IMR-90 (cell line): ENCODE data around the gene MELTF. TPM values are rescaled to one million over a fixed set of nuclear protein-coding genes. Genes with fewer than 3 reads are reported as not detected.

Experiments
- ATAC-seq: fragments of 200-7000 bp; cut with Tn5 transposase; 2 replicates; pipeline ENCODE4 v1.9.1; 2020; ENCODE audit warnings: low read depth, mild to moderate bottlenecking, moderate library complexity
- BruUV-seq: library from RNA; stranded (reverse); fragments of 400-500 nt; replicated peaks from 2 replicates; lab custom pipeline; 2021; lab: Mats Ljungman, UMichigan
- CTCF ChIA-PET: fragments of 300-600 bp; formaldehyde crosslinking; extraction: SDS; loops from one replicate; lab custom pipeline; 2021; ENCODE audit warnings: antibody characterized with exemption; lab: Yijun Ruan, JAX
- POLR2A ChIA-PET: fragments of 300-600 bp; sonication (Branson Sonifier 250); formaldehyde crosslinking; loops from one replicate; lab custom pipeline; 2022; ENCODE audit warnings: antibody characterized with exemption; ENCODE audit not compliant: unreplicated experiment; lab: Charles Lee
- DNase-seq: peaks from one replicate; pipeline ENCODE4 v3.0.0; 2013
- H2AFZ ChIP-seq: replicated peaks from 2 replicates; pipeline ENCODE3; 2013; ENCODE audit warnings: low read length, mild to moderate bottlenecking; ENCODE audit not compliant: poor library complexity
- H2AK5ac ChIP-seq: 2 replicates; pipeline ENCODE4 v1.6.1; 2013; ENCODE audit warnings: low read depth, low read length, inconsistent platforms
- H2AK9ac ChIP-seq: replicated peaks from 2 replicates; pipeline ENCODE3; 2013; ENCODE audit warnings: mild to moderate bottlenecking, low read depth, low read length, moderate library complexity; ENCODE audit not compliant: poor library complexity
- H2BK120ac ChIP-seq: 2 replicates; pipeline ENCODE4 v1.6.1; 2013; ENCODE audit warnings: low read depth, low read length, inconsistent platforms
- H2BK15ac ChIP-seq: 3 replicates; pipeline ENCODE4 v1.6.1; 2013; ENCODE audit warnings: low read depth, low read length, inconsistent platforms
- H2BK20ac ChIP-seq: 2 replicates; pipeline ENCODE4 v1.6.1; 2013; ENCODE audit warnings: low read depth, mild to moderate bottlenecking, inconsistent platforms, low read length, moderate library complexity
- H2BK5ac ChIP-seq: 2 replicates; pipeline ENCODE4 v1.6.1; 2013; ENCODE audit warnings: mild to moderate bottlenecking, low read depth, low read length, inconsistent platforms; ENCODE audit not compliant: poor library complexity, severe bottlenecking
- H3K14ac ChIP-seq: replicated peaks from 2 replicates; pipeline ENCODE4 v1.6.1; 2013; ENCODE audit warnings: low read depth, low read length, inconsistent platforms
- H3K18ac ChIP-seq: 2 replicates; pipeline ENCODE4 v1.6.1; 2013; ENCODE audit warnings: low read depth, low read length, control low read depth
- H3K23ac ChIP-seq: 2 replicates; pipeline ENCODE4 v1.6.1; 2013; ENCODE audit warnings: low read depth, low read length, inconsistent platforms
- H3K27ac ChIP-seq: 2 replicates; pipeline ENCODE4 v1.5.1; 2013; ENCODE audit warnings: mild to moderate bottlenecking, control low read depth, low read length; ENCODE audit not compliant: insufficient read depth
- H3K27me3 ChIP-seq: 2 replicates; pipeline ENCODE4 v1.6.1; 2013; ENCODE audit warnings: low read length; ENCODE audit not compliant: control insufficient read depth, insufficient read depth
- H3K36me3 ChIP-seq: 2 replicates; pipeline ENCODE4 v1.6.1; 2013; ENCODE audit warnings: low read length, mixed read lengths; ENCODE audit not compliant: control insufficient read depth, insufficient read depth
- H3K4ac ChIP-seq: 2 replicates; pipeline ENCODE4 v1.6.1; 2013; ENCODE audit warnings: low read depth, low read length, inconsistent platforms
- H3K4me1 ChIP-seq: 2 replicates; pipeline ENCODE4 v1.6.1; 2013; ENCODE audit warnings: low read length, mixed read lengths; ENCODE audit not compliant: control insufficient read depth, insufficient read depth
- H3K4me2 ChIP-seq: 2 replicates; pipeline ENCODE4 v1.6.1; 2013; ENCODE audit warnings: low read depth, mild to moderate bottlenecking, control low read depth, low read length, moderate library complexity
- H3K4me3 ChIP-seq: 2 replicates; pipeline ENCODE4 v1.5.1; 2013; ENCODE audit warnings: low read depth, mild to moderate bottlenecking, control low read depth, low read length, moderate library complexity; ENCODE audit not compliant: insufficient read depth
- H3K56ac ChIP-seq: 2 replicates; pipeline ENCODE4 v1.6.1; 2013; ENCODE audit warnings: low read length, inconsistent platforms; ENCODE audit not compliant: insufficient read depth; ENCODE audit errors: extremely low read depth
- H3K79me1 ChIP-seq, 2 experiments: 2 replicates each; pipeline ENCODE4 v1.6.1; 2013; ENCODE audit warnings: low read length in 2 of 2, inconsistent platforms in 1 of 2, low read depth in 1 of 2
- H3K9ac ChIP-seq: 2 replicates; pipeline ENCODE4 v1.6.1; 2013; ENCODE audit warnings: low read depth, low read length, control low read depth
- H3K9me1 ChIP-seq: 2 replicates; pipeline ENCODE4 v1.6.1; 2013; ENCODE audit warnings: low read length, inconsistent platforms; ENCODE audit not compliant: insufficient read depth
- H3K9me3 ChIP-seq: 2 replicates; pipeline ENCODE4 v1.6.1; 2013; ENCODE audit warnings: low read length; ENCODE audit not compliant: control insufficient read depth, insufficient read depth
- H4K20me1 ChIP-seq: 2 replicates; pipeline ENCODE4 v1.6.1; 2013; ENCODE audit warnings: low read length, inconsistent platforms; ENCODE audit not compliant: insufficient read depth
- H4K5ac ChIP-seq: 2 replicates; pipeline ENCODE4 v1.6.1; 2013; ENCODE audit warnings: mild to moderate bottlenecking, low read depth, low read length, control low read depth
- H4K8ac ChIP-seq, 2 experiments: 2 replicates each; pipeline ENCODE4 v1.6.1; 2013; ENCODE audit warnings: low read depth in 2 of 2, low read length in 2 of 2, control low read depth in 1 of 2, inconsistent platforms in 1 of 2
- H4K91ac ChIP-seq: 2 replicates; pipeline ENCODE4 v1.6.1; 2013; ENCODE audit warnings: low read depth, low read length, inconsistent platforms; ENCODE audit not compliant: insufficient read depth
- BHLHE40 ChIP-seq: fragments of 150-350 bp; IDR thresholded peaks from 2 replicates; pipeline ENCODE4 v1.6.1; 2016; ENCODE audit warnings: mild to moderate bottlenecking, low read depth, low read length
- CEBPB ChIP-seq: IDR thresholded peaks from 2 replicates; pipeline ENCODE4 v1.6.1; 2012; ENCODE audit warnings: low read depth, low read length, improper control_type of control experiment
- CHD1 ChIP-seq: IDR thresholded peaks from 2 replicates; pipeline ENCODE4 v1.6.1; 2012; ENCODE audit warnings: low read depth, low read length, improper control_type of control experiment
- FOS ChIP-seq: fragments of 150-350 bp; IDR thresholded peaks from 2 replicates; pipeline ENCODE4 v1.6.1; 2016; ENCODE audit warnings: low read depth, low read length
- MAFK ChIP-seq: IDR thresholded peaks from 2 replicates; pipeline ENCODE4 v1.6.1; 2012; ENCODE audit warnings: low read depth, low read length, improper control_type of control experiment
- MAZ ChIP-seq: IDR thresholded peaks from 2 replicates; pipeline ENCODE4 v1.6.1; 2012; ENCODE audit warnings: low read depth, mild to moderate bottlenecking, low read length, improper control_type of control experiment, moderate library complexity, borderline replicate concordance
- MXI1 ChIP-seq: IDR thresholded peaks from 2 replicates; pipeline ENCODE4 v1.6.1; 2012; ENCODE audit warnings: low read depth, mild to moderate bottlenecking, low read length, moderate library complexity, borderline replicate concordance
- NFE2L2 ChIP-seq: fragments of 150-350 bp; IDR thresholded peaks from 2 replicates; pipeline ENCODE4 v1.6.1; 2016; ENCODE audit warnings: low read depth, mild to moderate bottlenecking, low read length
- POLR2A ChIP-seq: IDR thresholded peaks from 2 replicates; pipeline ENCODE4 v1.6.1; 2012; ENCODE audit warnings: mild to moderate bottlenecking, low read depth, low read length
- RAD21 ChIP-seq: IDR thresholded peaks from 2 replicates; pipeline ENCODE4 v1.6.1; 2012; ENCODE audit warnings: low read length, improper control_type of control experiment
- RCOR1 ChIP-seq: IDR thresholded peaks from 2 replicates; pipeline ENCODE4 v1.6.1; 2012; ENCODE audit warnings: mild to moderate bottlenecking, low read length, improper control_type of control experiment; ENCODE audit not compliant: insufficient replicate concordance
- RFX5 ChIP-seq: IDR thresholded peaks from 2 replicates; pipeline ENCODE4 v1.8.0; 2012; ENCODE audit warnings: low read depth, mild to moderate bottlenecking, low read length, moderate library complexity
- SMC3 ChIP-seq: fragments of 150-350 bp; IDR thresholded peaks from 2 replicates; pipeline ENCODE4 v1.6.1; 2016; ENCODE audit warnings: low read depth, mild to moderate bottlenecking, antibody characterized with exemption, low read length, moderate library complexity
- WGBS, 2 experiments: methylation state at CpG; one replicate each; pipeline versions ENCODE4 v1.1.5 to v1.1.7; 2013; ENCODE audit warnings: missing lambda C conversion rate in 2 of 2; ENCODE audit not compliant: insufficient read length in 1 of 2; ENCODE audit errors: extremely low coverage in 2 of 2; 5-methylcytosine and 5-hydroxymethylcytosine counted together
- dilution Hi-C: fragments of 300-500 bp; cut with HindIII; formaldehyde crosslinking; loops from one replicate; pipeline ENCODE4 v1.14.3; 2018; ENCODE audit warnings: low sequenced_read_pairs; ENCODE audit not compliant: unreplicated experiment
- in situ Hi-C: fragments of 300-500 bp; cut with MboI; formaldehyde crosslinking; loops from 3 replicates; pipeline ENCODE4 v1.14.3; 2019; ENCODE audit warnings: low sequenced_read_pairs, inconsistent platforms, mixed read lengths
- intact Hi-C: fragments of 100-400 bp; cut with micrococcal nuclease; formaldehyde crosslinking; loops from 2 replicates; pipeline ENCODE4 v1.10.0; 2022
- polyA plus RNA-seq, 3 experiments: library from polyadenylated mRNA; depleted of rRNA; stranded (reverse); fragments of >200 nt; gene quantifications; 2 replicates each; pipeline ENCODE4 v1.2.3, GENCODE V29; 2012; ENCODE audit warnings: low replicate concordance in 1 of 3
- total RNA-seq: library from RNA; depleted of rRNA; stranded (reverse); fragments of >200 nt; gene quantifications from 2 replicates; pipeline ENCODE4 v1.2.3, GENCODE V29; 2012
- TF ChIP-seq, protein P1 (sequence below): fragments of 150-350 bp; IDR thresholded peaks from 2 replicates; pipeline ENCODE4 v1.6.1; 2016; ENCODE audit warnings: low read depth, mild to moderate bottlenecking, low read length, moderate library complexity, borderline replicate concordance
- TF ChIP-seq, protein P2 (sequence below): conservative IDR thresholded peaks from 2 replicates; pipeline ENCODE4 v1.5.1; 2012; ENCODE audit warnings: mild to moderate bottlenecking, low read depth, low read length, improper control_type of control experiment
- TF ChIP-seq, protein P3 (sequence below): fragments of 150-350 bp; IDR thresholded peaks from 2 replicates; pipeline ENCODE4 v1.6.1; 2017; ENCODE audit warnings: mild to moderate bottlenecking, antibody characterized with exemption, low read length, low read depth

MELTF gene
- total and polyA plus RNA-seq, 2 of the 4 experiments (the other 2 are of a cell fraction) = 0.18 to 0.50 TPM

DNA sequence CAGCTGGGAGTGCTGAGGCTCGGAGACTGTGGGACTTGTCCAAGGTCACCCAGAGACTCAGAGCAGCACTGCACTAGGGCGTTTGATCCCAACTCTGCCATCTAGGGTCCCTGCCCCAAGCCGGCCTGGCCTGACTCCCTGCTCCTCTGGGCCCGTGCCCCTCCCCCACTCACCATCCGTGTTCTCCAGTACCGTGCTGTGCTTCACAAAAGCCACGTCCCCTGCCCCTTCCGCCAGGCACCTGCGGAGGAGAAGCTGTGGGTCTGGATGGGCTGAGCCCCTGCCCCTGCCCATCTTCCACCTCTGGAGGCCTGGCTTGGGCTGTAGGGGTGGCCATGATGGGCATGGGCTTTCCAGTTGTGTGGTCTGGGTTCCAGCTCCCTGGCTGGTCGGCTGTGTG, 8.4 kb downstream of the MELTF start:
- Histone ChIP-seq H2BK20ac (no peak overlapping the region), H2AFZ (no peak overlapping the region), H4K91ac (no peak overlapping the region), H3K4me1 (no peaks in the 10 kb centered on the region), H2BK5ac (no peak overlapping the region), H2BK120ac (no peak overlapping the region), H3K9me3 (no peaks in the 10 kb centered on the region), H4K8ac (no peak overlapping the region), H3K9me1 (no peaks in the 10 kb centered on the region), H2AK5ac (no peak overlapping the region), H3K4me3 (no peak overlapping the region), H3K23ac (no peak overlapping the region), H3K79me1 (no peaks in the 10 kb centered on the region), H3K14ac (no peak overlapping the region), H2BK15ac (no peak overlapping the region), H4K20me1 (no peaks in the 10 kb centered on the region), H3K36me3 (no peaks in the 10 kb centered on the region), H3K4ac (no peak overlapping the region), H4K5ac (no peak overlapping the region), H3K27me3 (peaks cover 60% of the 10 kb centered on the region), H3K4me2 (no peak overlapping the region), H2AK9ac (no peak overlapping the region), H3K9ac (no peak overlapping the region), H3K27ac (no peak overlapping the region), H3K56ac (no peak overlapping the region), H3K18ac (no peak overlapping the region)
- no peak for ATAC-seq
- DNase-seq = no peak
- in situ Hi-C loops = no loop called here
- ChIA-PET POLR2A (no interaction called here), CTCF (no interaction called here)
- BruUV-seq = no TSS peak
- no CpG with 5 or more reads among the region's 10 CpGs for WGBS, 2 experiments
- dilution Hi-C loops = no loop called here
- intact Hi-C loops = no loop called here
- TF ChIP-seq POLR2A = no peak
- TF ChIP-seq, protein P1, sequence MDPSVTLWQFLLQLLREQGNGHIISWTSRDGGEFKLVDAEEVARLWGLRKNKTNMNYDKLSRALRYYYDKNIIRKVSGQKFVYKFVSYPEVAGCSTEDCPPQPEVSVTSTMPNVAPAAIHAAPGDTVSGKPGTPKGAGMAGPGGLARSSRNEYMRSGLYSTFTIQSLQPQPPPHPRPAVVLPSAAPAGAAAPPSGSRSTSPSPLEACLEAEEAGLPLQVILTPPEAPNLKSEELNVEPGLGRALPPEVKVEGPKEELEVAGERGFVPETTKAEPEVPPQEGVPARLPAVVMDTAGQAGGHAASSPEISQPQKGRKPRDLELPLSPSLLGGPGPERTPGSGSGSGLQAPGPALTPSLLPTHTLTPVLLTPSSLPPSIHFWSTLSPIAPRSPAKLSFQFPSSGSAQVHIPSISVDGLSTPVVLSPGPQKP = no peak
- no peak for TF ChIP-seq SMC3
- TF ChIP-seq RAD21 = no peak
- TF ChIP-seq NFE2L2 = no peak
- TF ChIP-seq BHLHE40 = no peak
- TF ChIP-seq RFX5 = no peak
- TF ChIP-seq, protein P2, sequence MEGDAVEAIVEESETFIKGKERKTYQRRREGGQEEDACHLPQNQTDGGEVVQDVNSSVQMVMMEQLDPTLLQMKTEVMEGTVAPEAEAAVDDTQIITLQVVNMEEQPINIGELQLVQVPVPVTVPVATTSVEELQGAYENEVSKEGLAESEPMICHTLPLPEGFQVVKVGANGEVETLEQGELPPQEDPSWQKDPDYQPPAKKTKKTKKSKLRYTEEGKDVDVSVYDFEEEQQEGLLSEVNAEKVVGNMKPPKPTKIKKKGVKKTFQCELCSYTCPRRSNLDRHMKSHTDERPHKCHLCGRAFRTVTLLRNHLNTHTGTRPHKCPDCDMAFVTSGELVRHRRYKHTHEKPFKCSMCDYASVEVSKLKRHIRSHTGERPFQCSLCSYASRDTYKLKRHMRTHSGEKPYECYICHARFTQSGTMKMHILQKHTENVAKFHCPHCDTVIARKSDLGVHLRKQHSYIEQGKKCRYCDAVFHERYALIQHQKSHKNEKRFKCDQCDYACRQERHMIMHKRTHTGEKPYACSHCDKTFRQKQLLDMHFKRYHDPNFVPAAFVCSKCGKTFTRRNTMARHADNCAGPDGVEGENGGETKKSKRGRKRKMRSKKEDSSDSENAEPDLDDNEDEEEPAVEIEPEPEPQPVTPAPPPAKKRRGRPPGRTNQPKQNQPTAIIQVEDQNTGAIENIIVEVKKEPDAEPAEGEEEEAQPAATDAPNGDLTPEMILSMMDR = no peak
- TF ChIP-seq FOS = no peak
- no peak for TF ChIP-seq RCOR1
- TF ChIP-seq CHD1 = no peak
- no peak for TF ChIP-seq CEBPB
- TF ChIP-seq, protein P3, sequence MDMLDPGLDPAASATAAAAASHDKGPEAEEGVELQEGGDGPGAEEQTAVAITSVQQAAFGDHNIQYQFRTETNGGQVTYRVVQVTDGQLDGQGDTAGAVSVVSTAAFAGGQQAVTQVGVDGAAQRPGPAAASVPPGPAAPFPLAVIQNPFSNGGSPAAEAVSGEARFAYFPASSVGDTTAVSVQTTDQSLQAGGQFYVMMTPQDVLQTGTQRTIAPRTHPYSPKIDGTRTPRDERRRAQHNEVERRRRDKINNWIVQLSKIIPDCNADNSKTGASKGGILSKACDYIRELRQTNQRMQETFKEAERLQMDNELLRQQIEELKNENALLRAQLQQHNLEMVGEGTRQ = no peak
- no peak for TF ChIP-seq MXI1
- no peak for TF ChIP-seq MAFK
- TF ChIP-seq MAZ = no peak
